KOPT-K1 (cell line): ENCODE measurements around the gene RBMX.

ENCODE experiments used
- H3K27ac ChIP-seq: fragments of 200-600 bp; sonication (generic); 2 replicates; pipeline ENCODE4 v1.5.1; 2016; ENCODE audit warnings: antibody characterized with exemption, mild to moderate bottlenecking, low read depth, low read length; ENCODE audit not compliant: poor library complexity, severe bottlenecking
- H3K36me3 ChIP-seq: fragments of 200-600 bp; sonication (generic); 2 replicates; pipeline ENCODE4 v1.5.1; 2017; ENCODE audit warnings: antibody characterized with exemption, mild to moderate bottlenecking, low read length, moderate library complexity; ENCODE audit not compliant: insufficient read depth
- H3K9me3 ChIP-seq: fragments of 200-600 bp; sonication (generic); 2 replicates; pipeline ENCODE4 v1.5.1; 2017; ENCODE audit warnings: antibody characterized with exemption, low read length, mild to moderate bottlenecking; ENCODE audit not compliant: insufficient read depth, poor library complexity, severe bottlenecking

Gene RBMX

GRCh38 chrX:136866337-136867095, 14.0 kb downstream of the RBMX start:
- peaks cover 97% of the 10 kb centered on the region for H3K36me3 ChIP-seq
- no peak overlapping the region for H3K27ac ChIP-seq
- no peaks in the 10 kb centered on the region for H3K9me3 ChIP-seq

- Histone ChIP-seq H3K9me3 (no peaks in the 10 kb centered on the region), H3K36me3 (peaks cover 97% of the 10 kb centered on the region), H3K27ac (no peak overlapping the region)
Observed at GRCh38 chrX:136865270-136866158, 15.0 kb downstream of the RBMX start.

GRCh38 chrX:136863826-136864225, 16.7 kb downstream of the RBMX start:
- no peak overlapping the region for H3K27ac ChIP-seq
- H3K9me3 ChIP-seq = no peaks in the 10 kb centered on the region
- H3K36me3 ChIP-seq = peaks cover 94% of the 10 kb centered on the region

GRCh38 chrX:136862546-136862945, 18.0 kb downstream of the RBMX start:
- Histone ChIP-seq H3K27ac (no peak overlapping the region), H3K36me3 (peaks cover 90% of the 10 kb centered on the region), H3K9me3 (no peaks in the 10 kb centered on the region)

GRCh38 chrX:136861877-136862276, 18.6 kb downstream of the RBMX start:
- Histone ChIP-seq H3K9me3 (no peaks in the 10 kb centered on the region), H3K36me3 (peaks cover 90% of the 10 kb centered on the region), H3K27ac (no peak overlapping the region)

GRCh38 chrX:136858007-136858756, 22.3 kb downstream of the RBMX start:
- Histone ChIP-seq H3K36me3 (peaks cover 83% of the 10 kb centered on the region), H3K27ac (no peak overlapping the region), H3K9me3 (no peaks in the 10 kb centered on the region)

- Histone ChIP-seq H3K36me3 (peaks cover 76% of the 10 kb centered on the region), H3K9me3 (no peaks in the 10 kb centered on the region), H3K27ac (no peak overlapping the region)
Observed at GRCh38 chrX:136856551-136856950, 24.0 kb downstream of the RBMX start.

GRCh38 chrX:136856050-136856449, 24.5 kb downstream of the RBMX start:
- no peaks in the 10 kb centered on the region for H3K9me3 ChIP-seq
- no peak overlapping the region for H3K27ac ChIP-seq
- peaks cover 71% of the 10 kb centered on the region for H3K36me3 ChIP-seq

- Histone ChIP-seq H3K9me3 (no peaks in the 10 kb centered on the region), H3K27ac (no peak overlapping the region), H3K36me3 (peaks cover 59% of the 10 kb centered on the region)
Observed at GRCh38 chrX:136851526-136851925, 29.0 kb downstream of the RBMX start.

GRCh38 chrX:136850441-136851175, 29.9 kb downstream of the RBMX start:
- Histone ChIP-seq H3K27ac (no peak overlapping the region), H3K36me3 (peaks cover 52% of the 10 kb centered on the region)

GRCh38 chrX:136849395-136849794, 31.1 kb downstream of the RBMX start:
- Histone ChIP-seq H3K27ac (no peak overlapping the region), H3K36me3 (peaks cover 47% of the 10 kb centered on the region), H3K9me3 (no peaks in the 10 kb centered on the region)

More at GRCh38 chrX:136850441-136851175, 29.9 kb downstream of the RBMX start:
- H3K9me3 ChIP-seq = no peaks in the 10 kb centered on the region

- H3K9me3 ChIP-seq = no peaks in the 10 kb centered on the region
- H3K36me3 ChIP-seq = peaks cover 38% of the 10 kb centered on the region
- H3K27ac ChIP-seq = no peak overlapping the region
Observed at GRCh38 chrX:136847874-136848273, 32.7 kb downstream of the RBMX start.

GRCh38 chrX:136839196-136839595, 41.3 kb downstream of the RBMX start:
- H3K36me3 ChIP-seq = peaks cover 11% of the 10 kb centered on the region; the same call in 1 of the 2 replicates
- no peak overlapping the region for H3K27ac ChIP-seq

GRCh38 chrX:136835761-136836160, 44.8 kb downstream of the RBMX start:
- H3K27ac ChIP-seq = no peak overlapping the region
- no peaks in the 10 kb centered on the region for H3K9me3 ChIP-seq
- no peaks in the 10 kb centered on the region for H3K36me3 ChIP-seq

More at GRCh38 chrX:136839196-136839595, 41.3 kb downstream of the RBMX start:
- H3K9me3 ChIP-seq = no peaks in the 10 kb centered on the region
